HepG2 (cell line): ENCODE data around the gene COL27A1. TPM values are rescaled to one million over a fixed set of nuclear protein-coding genes. Genes with fewer than 3 reads are reported as not detected.
A peak's percentile ranks its signal among the peaks of the same experiment; 100 is the strongest.

Source experiments
- ATAC-seq: fragments of 200-7000 bp; cut with Tn5 transposase; 3 replicates; pipeline ENCODE4 v1.9.1; 2020; ENCODE audit warnings: mild to moderate bottlenecking, moderate library complexity
- BruUV-seq: library from RNA; stranded (reverse); fragments of 400-500 nt; replicated peaks from 2 replicates; lab custom pipeline; 2021; lab: Mats Ljungman, UMichigan
- CTCF ChIA-PET: fragments of 300-600 bp; formaldehyde crosslinking; extraction: SDS; loops from one replicate; lab custom pipeline; 2021; ENCODE audit warnings: low total read pairs, inconsistent platforms, low intra/inter-chr PET ratio; lab: Yijun Ruan, JAX
- POLR2A ChIA-PET: fragments of 350-600 bp; sonication (Branson Sonifier 250); formaldehyde crosslinking; loops from one replicate; lab custom pipeline; 2020; ENCODE audit warnings: antibody characterized with exemption, inconsistent platforms; lab: Yijun Ruan, JAX
- DNase-seq: peaks from one replicate; pipeline ENCODE4 v3.0.0-alpha.2; 2015; ENCODE audit warnings: low spot score
- FAIRE-seq: peaks from 3 replicates; lab custom pipeline; 2011; peaks lifted over from hg19 to GRCh38; lab: Jason Lieb, UNC
- H2AFZ ChIP-seq: one replicate; pipeline ENCODE4 v1.6.1; 2011; ENCODE audit warnings: low read length, inconsistent platforms
- H3K27ac ChIP-seq: fragments of 300-600 bp; 3 replicates; pipeline ENCODE4 v1.8.0; 2011; ENCODE audit warnings: mixed run types, mild to moderate bottlenecking, mixed read lengths, low read length, inconsistent platforms; ENCODE audit not compliant: insufficient read depth; ENCODE audit errors: extremely low read length
- H3K27me3 ChIP-seq, 2 experiments: fragments of 200-600 bp in 1 of 2; 2 replicates in 1 of 2; 3 replicates in 1 of 2; pipeline versions ENCODE4 v1.6.0 to v1.8.0; 2011; ENCODE audit warnings: low read length in 2 of 2, mild to moderate bottlenecking in 2 of 2, moderate library complexity in 2 of 2, inconsistent platforms in 1 of 2; ENCODE audit not compliant: insufficient read depth in 2 of 2, control insufficient read depth in 1 of 2
- H3K36me3 ChIP-seq, 2 experiments: fragments of 200-600 bp in 1 of 2; replicated peaks in 1 of 2; 2 replicates in 1 of 2; 3 replicates in 1 of 2; pipeline versions ENCODE4 v1.5.1 to v1.8.0; 2011; ENCODE audit warnings: low read length in 2 of 2, inconsistent platforms in 1 of 2; ENCODE audit not compliant: insufficient read depth in 2 of 2, control insufficient read depth in 1 of 2
- H3K4me1 ChIP-seq: 2 replicates; pipeline ENCODE4 v1.5.1; 2012; ENCODE audit warnings: low read length, inconsistent platforms; ENCODE audit not compliant: insufficient read depth
- H3K4me2 ChIP-seq: 2 replicates; pipeline ENCODE4 v1.6.0; 2011; ENCODE audit warnings: low read depth, low read length, inconsistent platforms
- H3K4me3 ChIP-seq, 3 experiments: fragments of 200-600 bp in 1 of 3; sonication (generic), shearing (Covaris generic) in 1 of 3; replicated peaks in 1 of 3; 2 replicates each; pipeline ENCODE4 v1.5.1; 2011 to 2016; ENCODE audit warnings: low read length in 3 of 3, inconsistent platforms in 2 of 3, low read depth in 2 of 3, mild to moderate bottlenecking in 2 of 3, control low read depth in 1 of 3, mixed read lengths in 1 of 3; ENCODE audit not compliant: insufficient read depth in 1 of 3
- H3K79me2 ChIP-seq: one replicate; pipeline ENCODE4 v1.6.1; 2011; ENCODE audit warnings: low read length, inconsistent platforms; ENCODE audit not compliant: insufficient read depth
- H3K9ac ChIP-seq: 2 replicates; pipeline ENCODE4 v1.6.0; 2011; ENCODE audit warnings: mild to moderate bottlenecking, low read depth, low read length, inconsistent platforms; ENCODE audit not compliant: insufficient read depth
- H3K9me3 ChIP-seq: 2 replicates; pipeline ENCODE4 v1.5.1; 2012; ENCODE audit warnings: mild to moderate bottlenecking, low read length
- H4K20me1 ChIP-seq: 2 replicates; pipeline ENCODE4 v1.6.0; 2011; ENCODE audit warnings: inconsistent platforms, mild to moderate bottlenecking, low read length, moderate library complexity; ENCODE audit not compliant: insufficient read depth
- ETV5 ChIP-seq: IDR thresholded peaks from 2 replicates; pipeline ENCODE4 v1.6.1; 2018; ENCODE audit warnings: missing biosample characterization, missing genetic modification reagents, inconsistent platforms, borderline replicate concordance
- NFYC ChIP-seq: IDR thresholded peaks from 2 replicates; pipeline ENCODE4 v1.6.1; 2016; ENCODE audit warnings: missing genetic modification reagents, missing compliant biosample characterization
- PAWR ChIP-seq: sonication (generic); formaldehyde crosslinking; IDR thresholded peaks from 2 replicates; pipeline ENCODE4 v1.4.0; 2020; ENCODE audit warnings: missing genetic modification reagents, mild to moderate bottlenecking, borderline replicate concordance
- RBM22 ChIP-seq: fragments of 200-400 bp; formaldehyde crosslinking; optimal IDR thresholded peaks from 2 replicates; pipeline ENCODE3; 2017; ENCODE audit warnings: mild to moderate bottlenecking, low read length, moderate library complexity
- SSRP1 ChIP-seq: IDR thresholded peaks from 2 replicates; pipeline ENCODE4 v1.6.1; 2016; ENCODE audit warnings: control low read depth
- TBX2 ChIP-seq: sonication (generic); formaldehyde crosslinking; IDR thresholded peaks from 2 replicates; pipeline ENCODE4 v1.5.0; 2020; ENCODE audit warnings: missing genetic modification reagents, mild to moderate bottlenecking, borderline replicate concordance
- TBX3 ChIP-seq: fragments of 450-650 bp; IDR thresholded peaks from 2 replicates; pipeline ENCODE4 v1.6.1; 2017; ENCODE audit warnings: antibody characterized with exemption, mild to moderate bottlenecking, inconsistent platforms, borderline replicate concordance
- ZBTB2 ChIP-seq: sonication (generic); formaldehyde crosslinking; IDR thresholded peaks from 2 replicates; pipeline ENCODE4 v1.8.0; 2022; ENCODE audit warnings: low read depth, missing genetic modification reagents
- ZHX2 ChIP-seq, 2 experiments: sonication (generic) in 1 of 2; formaldehyde crosslinking in 1 of 2; IDR thresholded peaks; 2 replicates each; pipeline versions ENCODE4 v1.6.1 to v1.9.0; 2014 to 2022; ENCODE audit warnings: antibody characterized with exemption in 1 of 2, borderline replicate concordance in 1 of 2, inconsistent platforms in 1 of 2, low read depth in 1 of 2, missing genetic modification reagents in 1 of 2
- ZMAT3 ChIP-seq: sonication (generic); formaldehyde crosslinking; conservative IDR thresholded peaks from 2 replicates; pipeline ENCODE4 v1.7.0; 2021; ENCODE audit warnings: missing genetic modification reagents
- ZNF138 ChIP-seq: sonication (generic); formaldehyde crosslinking; IDR thresholded peaks from 2 replicates; pipeline ENCODE4 v1.5.0; 2020; ENCODE audit warnings: mild to moderate bottlenecking, low read depth, missing genetic modification reagents
- ZNF234 ChIP-seq: sonication (generic); formaldehyde crosslinking; conservative IDR thresholded peaks from 2 replicates; pipeline ENCODE4 v1.5.1; 2020; ENCODE audit warnings: mild to moderate bottlenecking, missing genetic modification reagents
- ZNF768 ChIP-seq: sonication (generic); formaldehyde crosslinking; IDR thresholded peaks from 2 replicates; pipeline ENCODE4 v1.4.0; 2020; ENCODE audit warnings: missing genetic modification reagents
- WGBS: methylation state at CpG from one replicate; pipeline ENCODE4 v1.1.6; 2017; ENCODE audit warnings: low lambda C conversion rate; 5-methylcytosine and 5-hydroxymethylcytosine counted together
- in situ Hi-C: cut with HindIII; loops from 2 replicates; pipeline ENCODE4 v1.10.0; 2017; ENCODE audit warnings: low pct_unique_long_range_greater_than_20kb; ENCODE audit not compliant: extremely low pct_ligation_motif_present
- intact Hi-C: fragments of 100-400 bp; cut with micrococcal nuclease; formaldehyde crosslinking; loops from one replicate; pipeline ENCODE4 v1.10.0; 2022; ENCODE audit not compliant: unreplicated experiment
- polyA plus RNA-seq, 8 experiments: library from polyadenylated mRNA; depleted of rRNA in 3 of 8; stranded (reverse) in 7 of 8; unstranded in 1 of 8; fragments of >200 nt; fragmentation: Illumina TruSeq in 4 of 8; extraction: Trizol in 4 of 8; gene quantifications; 2 replicates each; pipeline versions ENCODE4 v1.2.1 to v1.2.3, GENCODE V29; 2011 to 2016; ENCODE audit warnings: low read depth in 4 of 8, missing spikeins in 1 of 8, mixed read lengths in 1 of 8; ENCODE audit not compliant: insufficient read depth in 1 of 8
- total RNA-seq, 5 experiments: library from RNA; depleted of rRNA; stranded (reverse); fragments of >200 nt; fragmentation: Illumina TruSeq; extraction: Trizol; gene quantifications; 2 replicates each; pipeline ENCODE4 v1.2.3, GENCODE V29; 2016; ENCODE audit warnings: low read depth in 1 of 5

COL27A1 gene
- total and polyA plus RNA-seq, 2 of the 13 experiments (the other 11 are each of a cell fraction or from before 2014, with no cell fraction given): 71.3 to 89.1 TPM

- Histone ChIP-seq H3K27ac (no peak overlapping the region), H4K20me1 (no peaks in the 10 kb centered on the region), H3K27me3 (no peaks in the 10 kb centered on the region), H3K9me3 (no peaks in the 10 kb centered on the region), H3K4me2 (no peak overlapping the region), H3K79me2 (no peaks in the 10 kb centered on the region), H3K4me3 (no peak overlapping the region), H3K4me1 (no peaks in the 10 kb centered on the region), H3K36me3 (peaks cover 42 to 75% of the 10 kb centered on the region in 2 experiments), H3K9ac (no peak overlapping the region), H2AFZ (no peak overlapping the region)
- in situ Hi-C loops (no loop called here), intact Hi-C loops (loop anchor here (5.0 kb wide), 1 partner anchor 132 kb away; no protein-coding TSS in a partner anchor)
- no TSS peak for BruUV-seq
- ChIA-PET POLR2A (no interaction called here), CTCF (no interaction called here)
- no peak; the same call in 2 of the 3 replicates for ATAC-seq
- peak; percentile 20 for DNase-seq
- no peak for FAIRE-seq
- 96% methylated on average over 12 of the region's 14 CpGs for WGBS
- no peak for TF ChIP-seq ZHX2 (IDR thresholded peaks at IDR 0.05; ENCODE audit: low read depth)
- TF ChIP-seq ZHX2 (CRISPR knock-in tag; IDR thresholded peaks at IDR 0.05; ENCODE audit: borderline replicate concordance): no peak
- no peak for TF ChIP-seq TBX3
- TF ChIP-seq PAWR (CRISPR knock-in tag): no peak
- TF ChIP-seq SSRP1: 0 out of 2 replicates have a peak, but pooled peaks have one; percentile 67
- TF ChIP-seq ZNF138 (CRISPR knock-in tag): no peak
- no peak for TF ChIP-seq TBX2 (CRISPR knock-in tag)
- TF ChIP-seq ZNF768 (CRISPR knock-in tag): peak; percentile 90
- no peak for TF ChIP-seq ZMAT3
- no peak for TF ChIP-seq ZNF234 (CRISPR knock-in tag)
- TF ChIP-seq ZBTB2 (CRISPR knock-in tag): no peak
- TF ChIP-seq RBM22: peak; percentile 13
- no peak for TF ChIP-seq ETV5
- no peak for TF ChIP-seq NFYC (CRISPR knock-in tag)
Observed at GRCh38 chr9:114238891-114239875, 83.8 kb downstream of the COL27A1 start.
